HG03064 (cell line): ENCODE data around the gene CCDC191.

Source experiments
- ATAC-seq: cut with Tn5 transposase; IDR thresholded peaks from one replicate; pipeline ENCODE4 v1.9.1; 2021; ENCODE audit warnings: low read depth; ENCODE audit not compliant: unreplicated experiment

Gene CCDC191

DNA sequence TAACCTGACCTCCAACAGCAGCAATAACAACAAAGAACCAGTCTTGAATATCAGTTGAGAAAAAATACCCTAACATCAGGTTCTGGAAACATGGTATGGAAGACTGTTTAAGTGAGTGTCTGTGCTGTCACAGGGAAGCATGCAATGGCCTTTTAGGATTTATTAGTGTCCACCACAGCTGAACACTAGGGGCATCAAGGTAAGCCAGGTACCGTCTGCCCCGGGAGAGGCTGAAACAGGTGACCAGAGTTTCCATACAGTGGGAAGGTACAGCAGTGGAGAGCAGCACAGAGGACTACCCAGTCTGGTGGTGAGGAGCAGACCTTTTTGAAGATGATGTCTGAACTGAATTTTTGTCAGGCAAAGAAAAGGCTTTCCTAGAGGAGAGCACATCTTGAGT, 90.2 kb downstream of the CCDC191 start:
- ATAC-seq, result no peak

DNA sequence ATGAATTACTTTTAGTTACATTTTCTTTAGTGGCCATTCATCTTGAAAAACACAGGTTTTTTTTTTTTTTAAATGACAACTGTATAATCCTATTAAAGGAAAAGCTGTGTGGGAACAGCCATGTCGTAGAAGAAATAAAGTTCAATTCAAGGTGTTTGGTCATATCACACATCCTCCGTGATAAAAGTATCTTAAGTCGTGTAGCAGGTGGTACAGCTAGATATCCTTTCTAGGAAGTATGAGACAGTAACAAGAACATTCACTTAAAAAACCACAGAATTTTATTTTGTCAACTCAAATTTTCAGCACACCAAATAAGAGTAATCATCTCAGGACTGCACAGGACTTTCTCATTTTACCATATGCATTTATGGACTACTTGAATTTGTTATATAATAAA, 92.4 kb downstream of the CCDC191 start:
- no peak for ATAC-seq

DNA sequence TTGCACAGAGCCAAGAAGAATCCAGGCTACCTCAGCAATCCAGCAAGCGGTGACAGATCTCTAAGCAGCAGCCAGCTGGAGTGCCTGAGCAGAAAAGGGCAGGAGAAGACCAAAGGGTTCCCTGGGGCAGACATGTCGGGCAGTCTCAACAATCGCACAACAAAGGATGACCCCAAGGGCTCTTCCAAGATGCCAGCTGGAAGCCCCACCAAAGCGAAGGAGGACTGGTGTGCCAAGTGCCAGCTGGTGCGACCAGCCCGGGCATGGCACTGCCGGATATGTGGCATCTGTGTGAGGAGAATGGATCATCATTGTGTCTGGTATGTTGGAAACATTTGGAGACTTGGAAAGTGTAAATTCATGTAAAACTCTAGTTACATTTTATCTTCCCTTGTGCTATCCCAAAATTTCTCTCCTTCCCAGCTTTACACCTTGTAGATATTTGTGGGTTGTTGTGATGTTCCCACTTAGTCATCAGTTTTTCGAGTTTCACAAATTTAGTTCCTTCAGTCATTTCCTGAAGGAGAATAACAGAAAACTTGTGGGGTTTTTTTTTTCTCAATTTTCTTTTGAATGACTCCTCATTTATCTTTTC, 102.1 kb downstream of the CCDC191 start:
- ATAC-seq, result no peak

DNA sequence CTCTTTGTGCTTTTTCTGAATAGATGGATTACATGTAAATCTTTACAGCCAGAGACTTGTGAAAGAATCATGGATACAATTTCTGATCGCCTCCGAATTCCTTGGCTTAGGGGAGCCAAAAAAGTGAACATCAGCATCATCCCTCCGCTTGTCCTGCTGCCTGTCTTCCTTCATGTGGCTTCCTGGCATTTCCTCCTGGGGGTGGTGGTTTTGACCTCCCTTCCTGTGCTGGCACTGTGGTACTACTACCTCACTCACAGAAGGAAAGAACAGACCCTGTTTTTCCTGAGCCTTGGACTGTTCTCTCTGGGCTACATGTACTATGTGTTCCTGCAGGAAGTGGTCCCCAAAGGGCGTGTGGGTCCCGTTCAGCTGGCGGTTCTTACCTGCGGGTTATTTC, 102.6 kb downstream of the CCDC191 start:
- ATAC-seq, result no peak

DNA sequence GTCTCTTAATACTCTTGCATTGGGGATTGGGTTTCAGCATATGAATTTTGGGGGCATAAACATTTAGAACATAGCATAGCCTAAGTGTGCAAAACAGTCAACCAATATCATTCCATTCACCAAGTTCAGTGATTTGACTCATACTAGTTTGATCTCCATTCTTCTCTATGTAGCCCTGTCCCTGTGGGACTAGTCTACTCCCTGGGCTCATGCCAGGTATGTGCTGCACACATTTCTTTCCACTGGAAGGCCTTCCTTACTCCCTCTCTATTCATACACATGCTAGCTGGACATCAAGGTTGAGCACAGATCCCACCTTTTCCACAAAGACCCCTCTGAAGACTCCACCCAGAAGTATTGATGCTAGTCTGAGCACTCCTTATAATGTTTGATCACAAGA, 103.4 kb downstream of the CCDC191 start:
- ATAC-seq, result no peak

DNA sequence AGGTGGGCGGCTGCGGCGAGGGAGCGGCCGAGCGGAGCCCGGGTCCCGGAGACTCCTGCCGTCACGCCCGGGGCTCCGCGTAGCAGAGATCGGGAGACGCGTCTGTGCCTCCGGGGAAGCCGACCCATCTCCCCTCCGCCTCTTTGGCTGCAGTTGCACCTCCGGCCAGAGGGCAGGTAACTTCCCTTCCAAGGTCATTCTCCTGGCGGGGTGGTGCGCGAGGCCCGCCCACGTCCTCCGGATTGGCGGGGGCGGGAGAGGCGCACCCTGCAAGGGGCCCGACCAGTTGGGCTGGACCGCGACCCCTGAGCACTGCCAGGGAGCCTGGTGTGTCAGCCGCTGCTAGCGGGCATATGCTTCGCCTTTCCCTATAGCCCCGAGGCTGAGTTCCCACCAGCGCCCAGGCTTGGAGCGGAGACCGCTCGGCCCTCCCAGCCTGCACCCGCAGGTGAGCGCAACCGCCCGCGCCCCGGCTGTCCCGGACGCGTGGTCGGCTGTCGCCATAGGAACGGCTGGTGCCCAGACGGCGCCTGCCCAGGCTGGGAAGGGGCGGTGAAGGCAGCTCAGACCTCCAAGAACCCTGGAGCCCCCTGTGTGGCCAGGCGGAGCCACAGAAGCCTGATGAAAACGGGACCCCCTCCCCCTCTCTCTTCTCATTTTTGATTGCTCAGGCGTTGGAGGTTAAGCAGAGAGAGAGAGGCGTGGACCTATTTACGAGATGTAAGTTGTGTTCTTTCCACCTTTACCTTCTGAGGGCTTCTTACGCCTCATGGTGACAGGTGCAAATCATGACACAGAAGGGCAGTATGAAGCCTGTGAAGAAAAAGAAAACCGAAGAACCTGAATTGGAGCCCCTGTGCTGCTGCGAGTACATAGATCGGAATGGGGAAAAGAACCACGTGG, 108.1 kb downstream of the CCDC191 start:
- ATAC-seq, result peak; percentile 37

DNA sequence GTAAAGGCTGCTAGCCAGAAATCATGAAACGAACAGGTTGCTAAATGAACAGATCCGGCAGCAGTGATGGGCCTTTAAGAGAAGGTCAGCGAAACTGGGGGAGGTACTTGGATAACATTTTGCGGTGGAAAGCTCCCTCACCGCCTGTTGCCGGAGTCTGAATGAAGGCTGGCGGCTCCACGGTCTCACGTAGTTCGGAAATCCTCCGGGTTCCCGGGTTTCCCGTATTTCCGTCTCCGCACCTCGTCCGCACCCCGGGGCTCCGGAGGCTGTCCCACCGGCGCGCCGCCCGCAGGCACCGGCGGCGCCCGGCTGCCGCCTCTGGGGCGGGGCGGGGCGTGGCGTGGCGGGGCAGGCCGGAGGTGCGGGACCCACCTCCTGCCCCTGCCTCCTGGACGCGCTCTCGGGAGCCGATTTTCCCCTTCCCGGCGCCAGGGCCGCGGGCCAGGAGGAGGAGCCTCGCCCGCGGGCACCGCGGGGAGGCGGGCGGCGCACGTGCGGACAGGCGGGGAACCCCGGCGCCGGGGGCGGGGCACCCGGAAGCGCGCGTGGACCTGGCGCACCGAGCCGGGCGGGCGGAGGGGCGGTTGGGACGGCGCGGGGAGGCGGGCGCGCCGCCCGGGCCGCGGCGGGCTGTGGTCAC, 108.8 kb downstream of the CCDC191 start, which contains the start of gene ZDHHC23:
Gene ZDHHC23 (plus strand): TSS at position 642 of the 643 bp plus-strand sequence. CDS start 790 bp downstream, outside the sequence.
- ATAC-seq, result peak; percentile 78

DNA sequence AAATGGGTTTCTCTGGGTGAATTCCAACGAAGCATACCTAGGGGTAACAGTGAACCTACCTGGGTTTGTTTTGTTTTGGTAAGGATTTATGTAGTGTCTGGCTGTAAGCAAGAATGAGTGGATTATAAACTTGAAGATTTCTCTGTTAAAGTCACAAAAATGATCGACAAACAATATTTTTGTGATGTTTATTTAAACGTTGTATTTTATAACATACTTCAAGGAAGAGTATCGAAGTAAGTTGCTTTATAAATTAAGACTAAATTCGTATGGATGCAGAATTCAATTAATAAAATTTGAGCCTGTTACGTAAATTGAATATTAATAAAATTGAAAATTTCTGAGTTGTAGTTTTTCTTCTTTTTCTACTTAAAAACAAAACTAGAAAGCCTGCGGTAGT, 109.5 kb downstream of the CCDC191 start:
- ATAC-seq, result no peak

DNA sequence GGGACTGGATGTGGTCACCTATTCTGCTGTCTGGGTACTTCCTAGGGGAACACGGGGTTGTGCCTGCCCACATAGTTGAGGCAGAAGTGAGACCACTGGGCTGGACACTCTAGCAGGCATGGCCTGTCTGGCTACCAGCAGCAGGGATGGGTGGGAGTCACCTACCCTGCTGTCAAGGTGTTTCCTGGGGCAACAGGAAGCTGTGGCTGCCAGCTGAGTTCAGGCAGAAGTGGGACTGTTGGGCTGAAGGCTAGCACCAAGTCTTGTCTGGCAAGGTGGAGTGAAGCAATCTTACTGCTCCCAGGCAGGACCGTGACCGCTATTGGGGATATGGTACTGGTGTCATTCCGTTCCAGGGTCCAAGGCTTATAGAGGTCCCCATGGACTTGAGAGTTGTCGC, 128.8 kb downstream of the CCDC191 start:
- no peak for ATAC-seq

DNA sequence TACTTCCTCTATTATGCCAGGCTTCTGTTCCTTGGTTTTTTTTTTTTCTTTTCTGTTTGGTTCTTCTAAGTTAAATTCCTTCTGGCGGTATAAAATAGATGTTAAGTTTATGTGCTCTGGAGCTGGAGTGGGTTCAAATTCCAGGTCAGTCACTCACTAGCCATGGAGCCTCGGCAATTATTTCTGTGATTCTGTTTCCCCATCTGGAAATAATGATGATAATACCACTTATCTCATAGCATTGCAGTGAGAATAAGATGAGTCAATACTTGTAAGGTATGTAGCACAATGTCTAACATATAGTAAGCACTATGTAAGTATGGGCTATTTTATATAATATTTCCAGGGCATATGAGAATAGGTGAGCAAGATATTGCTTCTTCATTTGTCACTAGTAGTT, 141.7 kb downstream of the CCDC191 start:
- no peak for ATAC-seq
